Activated T-cell treated with anti-CD3 and anti-CD28 coated beads, Interleukin-2, amount 50 U/mL, for 4 hours (primary cell): ENCODE data around the gene SPRED2. TPM values are rescaled to one million over a fixed set of nuclear protein-coding genes. Genes with fewer than 3 reads are reported as not detected.

Experiments
- ATAC-seq, 2 donors: fragments of 200-7000 bp; cut with Tn5 transposase; one replicate each; pipeline ENCODE4 v1.10.0; 2021
- DNase-seq: peaks from one replicate; pipeline ENCODE4 v3.0.0-alpha.2; 2020
- H3K27me3 Mint-ChIP-seq: one replicate; pipeline ENCODE4 v1.8.0; 2021; ENCODE audit warnings: low read depth, mixed read lengths
- H3K36me3 Mint-ChIP-seq: one replicate; pipeline ENCODE4 v1.8.0; 2022; ENCODE audit warnings: mixed read lengths; ENCODE audit not compliant: insufficient read depth
- H3K4me1 Mint-ChIP-seq: one replicate; pipeline ENCODE4 v1.8.0; 2021; ENCODE audit warnings: low read depth, mixed read lengths
- H3K4me3 Mint-ChIP-seq: one replicate; pipeline ENCODE4 v1.8.0; 2021; ENCODE audit warnings: mild to moderate bottlenecking, moderate library complexity, mixed read lengths
- H3K9me3 Mint-ChIP-seq: one replicate; pipeline ENCODE4 v1.8.0; 2021; ENCODE audit warnings: mixed read lengths
- total RNA-seq, 3 donors: library from RNA; stranded (reverse); gene quantifications; one replicate each; pipeline ENCODE4 v1.2.1, GENCODE V29; 2021

The SPRED2 gene
- total RNA-seq: 10 to 100 TPM; 10.4 to 11.0 (median 10.9) TPM

- no peaks in the 10 kb centered on the region for H3K9me3 Mint-ChIP-seq
- peaks cover 28% of the 10 kb centered on the region for H3K27me3 Mint-ChIP-seq
- DNase-seq: peak; percentile 41
- ATAC-seq: peak; percentile 38 to 44
- H3K4me3 Mint-ChIP-seq: peak within 1 kb of the TSS; percentile 90
- H3K4me1 Mint-ChIP-seq: peaks cover 8% of the 10 kb centered on the region
- H3K36me3 Mint-ChIP-seq: no peaks in the 10 kb centered on the region
These were observed at the start of gene SPRED2 for GRCh38 chr2:65432227-65433190. SPRED2 (minus strand) TSS chr2:65432599; CDS start chr2:65431987, 612 bp downstream.

GRCh38 chr2:65481961-65482360 lies 49.6 kb upstream of the SPRED2 start:
- no peaks in the 10 kb centered on the region for H3K4me1 Mint-ChIP-seq
- peaks cover 14% of the 10 kb centered on the region for H3K27me3 Mint-ChIP-seq
- ATAC-seq: no peak

GRCh38 chr2:65479524-65479923 lies 47.1 kb upstream of the SPRED2 start:
- DNase-seq (no peak), ATAC-seq (no peak)
- no peak overlapping the region for H3K4me3 Mint-ChIP-seq
- H3K9me3 Mint-ChIP-seq: peaks cover 12% of the 10 kb centered on the region
- no peaks in the 10 kb centered on the region for H3K4me1 Mint-ChIP-seq
- H3K27me3 Mint-ChIP-seq: peaks cover 11% of the 10 kb centered on the region
- H3K36me3 Mint-ChIP-seq: no peaks in the 10 kb centered on the region

More at GRCh38 chr2:65481961-65482360, 49.6 kb upstream of the SPRED2 start:
- no peak overlapping the region for H3K4me3 Mint-ChIP-seq
- no peaks in the 10 kb centered on the region for H3K9me3 Mint-ChIP-seq
- DNase-seq: no peak
- no peaks in the 10 kb centered on the region for H3K36me3 Mint-ChIP-seq

- DNase-seq (no peak), ATAC-seq (no peak)
- Mint-ChIP-seq H3K4me3 (no peak overlapping the region), H3K9me3 (peaks cover 19% of the 10 kb centered on the region), H3K4me1 (no peaks in the 10 kb centered on the region), H3K27me3 (peaks cover 8% of the 10 kb centered on the region), H3K36me3 (no peaks in the 10 kb centered on the region)
These were observed 46.2 kb upstream of the SPRED2 start for GRCh38 chr2:65478498-65479135.

GRCh38 chr2:65477590-65477989 lies 45.2 kb upstream of the SPRED2 start:
- H3K4me3 Mint-ChIP-seq: no peak overlapping the region
- H3K4me1 Mint-ChIP-seq: no peaks in the 10 kb centered on the region
- ATAC-seq (no peak), DNase-seq (no peak)
- peaks cover 3% of the 10 kb centered on the region for H3K27me3 Mint-ChIP-seq
- no peaks in the 10 kb centered on the region for H3K36me3 Mint-ChIP-seq
- H3K9me3 Mint-ChIP-seq: peaks cover 19% of the 10 kb centered on the region

GRCh38 chr2:65476778-65477177 lies 44.4 kb upstream of the SPRED2 start:
- Mint-ChIP-seq H3K4me1 (no peaks in the 10 kb centered on the region), H3K36me3 (no peaks in the 10 kb centered on the region), H3K9me3 (peaks cover 19% of the 10 kb centered on the region), H3K4me3 (no peak overlapping the region), H3K27me3 (peaks cover 3% of the 10 kb centered on the region)
- ATAC-seq (no peak), DNase-seq (no peak)

GRCh38 chr2:65475000-65475399 lies 42.6 kb upstream of the SPRED2 start:
- H3K4me3 Mint-ChIP-seq: no peak overlapping the region
- peaks cover 19% of the 10 kb centered on the region for H3K9me3 Mint-ChIP-seq
- no peaks in the 10 kb centered on the region for H3K4me1 Mint-ChIP-seq
- DNase-seq (no peak), ATAC-seq (no peak)
- H3K36me3 Mint-ChIP-seq: no peaks in the 10 kb centered on the region
- peaks cover 3% of the 10 kb centered on the region for H3K27me3 Mint-ChIP-seq

GRCh38 chr2:65473045-65473444 lies 40.6 kb upstream of the SPRED2 start:
- no peaks in the 10 kb centered on the region for H3K36me3 Mint-ChIP-seq
- peaks cover 19% of the 10 kb centered on the region for H3K9me3 Mint-ChIP-seq
- no peak overlapping the region for H3K4me3 Mint-ChIP-seq

GRCh38 chr2:65471409-65471808 lies 39.0 kb upstream of the SPRED2 start:
- no peak for ATAC-seq
- H3K9me3 Mint-ChIP-seq: peaks cover 19% of the 10 kb centered on the region

More at GRCh38 chr2:65473045-65473444, 40.6 kb upstream of the SPRED2 start:
- ATAC-seq (no peak), DNase-seq (no peak)
- H3K4me1 Mint-ChIP-seq: no peaks in the 10 kb centered on the region
- H3K27me3 Mint-ChIP-seq: peaks cover 3% of the 10 kb centered on the region

GRCh38 chr2:65466551-65466950 lies 34.2 kb upstream of the SPRED2 start:
- H3K36me3 Mint-ChIP-seq: no peaks in the 10 kb centered on the region
- no peaks in the 10 kb centered on the region for H3K4me1 Mint-ChIP-seq
- H3K9me3 Mint-ChIP-seq: no peaks in the 10 kb centered on the region

More at GRCh38 chr2:65471409-65471808, 39.0 kb upstream of the SPRED2 start:
- H3K36me3 Mint-ChIP-seq: no peaks in the 10 kb centered on the region
- peaks cover 3% of the 10 kb centered on the region for H3K27me3 Mint-ChIP-seq
- H3K4me3 Mint-ChIP-seq: no peak overlapping the region
- no peak for DNase-seq
- no peaks in the 10 kb centered on the region for H3K4me1 Mint-ChIP-seq

GRCh38 chr2:65465857-65466256 lies 33.5 kb upstream of the SPRED2 start:
- no peak for DNase-seq
- H3K4me3 Mint-ChIP-seq: no peak overlapping the region
- no peaks in the 10 kb centered on the region for H3K4me1 Mint-ChIP-seq
- H3K9me3 Mint-ChIP-seq: no peaks in the 10 kb centered on the region
- no peak for ATAC-seq
- H3K27me3 Mint-ChIP-seq: peaks cover 10% of the 10 kb centered on the region
- no peaks in the 10 kb centered on the region for H3K36me3 Mint-ChIP-seq

More at GRCh38 chr2:65466551-65466950, 34.2 kb upstream of the SPRED2 start:
- DNase-seq (no peak), ATAC-seq (no peak)
- peaks cover 4% of the 10 kb centered on the region for H3K27me3 Mint-ChIP-seq
- no peak overlapping the region for H3K4me3 Mint-ChIP-seq

GRCh38 chr2:65465124-65465523 lies 32.7 kb upstream of the SPRED2 start:
- Mint-ChIP-seq H3K36me3 (no peaks in the 10 kb centered on the region), H3K4me1 (no peaks in the 10 kb centered on the region), H3K9me3 (no peaks in the 10 kb centered on the region), H3K27me3 (peaks cover 11% of the 10 kb centered on the region), H3K4me3 (no peak overlapping the region)
- DNase-seq: no peak
- ATAC-seq: no peak

- H3K36me3 Mint-ChIP-seq: no peaks in the 10 kb centered on the region
- no peak overlapping the region for H3K4me3 Mint-ChIP-seq
- H3K9me3 Mint-ChIP-seq: no peaks in the 10 kb centered on the region
- H3K4me1 Mint-ChIP-seq: no peaks in the 10 kb centered on the region
- DNase-seq (no peak), ATAC-seq (no peak)
- peaks cover 16% of the 10 kb centered on the region for H3K27me3 Mint-ChIP-seq
These were observed 32.2 kb upstream of the SPRED2 start for GRCh38 chr2:65464604-65465003.

- H3K9me3 Mint-ChIP-seq: no peaks in the 10 kb centered on the region
These were observed 26.6 kb upstream of the SPRED2 start for GRCh38 chr2:65458999-65459398.

More at GRCh38 chr2:65458999-65459398, 26.6 kb upstream of the SPRED2 start:
- H3K4me3 Mint-ChIP-seq: no peak overlapping the region
- no peaks in the 10 kb centered on the region for H3K36me3 Mint-ChIP-seq
- DNase-seq (no peak), ATAC-seq (no peak)
- H3K27me3 Mint-ChIP-seq: peaks cover 36% of the 10 kb centered on the region
- no peaks in the 10 kb centered on the region for H3K4me1 Mint-ChIP-seq
